ENCODE results near the gene GRIP1.

DNA sequence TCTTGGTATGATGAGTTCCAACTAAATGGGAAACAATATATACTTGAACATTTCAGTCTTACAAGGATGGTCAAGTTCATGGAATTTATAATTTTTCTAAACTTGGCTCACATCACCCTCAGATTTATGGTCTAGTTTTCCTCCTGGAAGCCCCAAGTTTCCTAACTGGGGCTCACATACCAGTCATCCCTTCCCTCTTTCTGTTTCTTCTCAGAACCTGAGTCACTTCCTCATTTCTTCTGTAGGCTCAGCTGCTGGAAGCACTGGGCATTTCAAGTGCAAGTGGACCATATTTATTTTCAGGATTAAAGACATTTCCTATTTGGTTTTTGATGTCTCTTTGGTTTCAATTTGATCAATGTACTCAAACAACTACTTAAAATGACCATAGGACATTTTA is 55.4 kb downstream of the GRIP1 start:
- TF ChIP-seq, protein P1, sequence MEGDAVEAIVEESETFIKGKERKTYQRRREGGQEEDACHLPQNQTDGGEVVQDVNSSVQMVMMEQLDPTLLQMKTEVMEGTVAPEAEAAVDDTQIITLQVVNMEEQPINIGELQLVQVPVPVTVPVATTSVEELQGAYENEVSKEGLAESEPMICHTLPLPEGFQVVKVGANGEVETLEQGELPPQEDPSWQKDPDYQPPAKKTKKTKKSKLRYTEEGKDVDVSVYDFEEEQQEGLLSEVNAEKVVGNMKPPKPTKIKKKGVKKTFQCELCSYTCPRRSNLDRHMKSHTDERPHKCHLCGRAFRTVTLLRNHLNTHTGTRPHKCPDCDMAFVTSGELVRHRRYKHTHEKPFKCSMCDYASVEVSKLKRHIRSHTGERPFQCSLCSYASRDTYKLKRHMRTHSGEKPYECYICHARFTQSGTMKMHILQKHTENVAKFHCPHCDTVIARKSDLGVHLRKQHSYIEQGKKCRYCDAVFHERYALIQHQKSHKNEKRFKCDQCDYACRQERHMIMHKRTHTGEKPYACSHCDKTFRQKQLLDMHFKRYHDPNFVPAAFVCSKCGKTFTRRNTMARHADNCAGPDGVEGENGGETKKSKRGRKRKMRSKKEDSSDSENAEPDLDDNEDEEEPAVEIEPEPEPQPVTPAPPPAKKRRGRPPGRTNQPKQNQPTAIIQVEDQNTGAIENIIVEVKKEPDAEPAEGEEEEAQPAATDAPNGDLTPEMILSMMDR (IDR thresholded peaks at IDR 0.05; ENCODE audit: insufficient read depth, low read length) = no peak
- TF ChIP-seq GABPA (IDR thresholded peaks at IDR 0.05; ENCODE audit: low read depth) (no peak), POLR2AphosphoS5 (IDR thresholded peaks at IDR 0.05; ENCODE audit: low read depth) (no peak)
